Right kidney (tissue), 1 donor: ENCODE results near the gene LAMC1.

Experiments used
- DNase-seq: peaks from one replicate; pipeline ENCODE4 v3.0.0-alpha.2; 2016

The LAMC1 gene

GRCh38 chr1:183193963-183194525, 170.8 kb downstream of the LAMC1 start:
- DNase-seq: no peak

GRCh38 chr1:183194527-183195141, 171.4 kb downstream of the LAMC1 start:
- DNase-seq: no peak

- DNase-seq: no peak
Measured at GRCh38 chr1:183195142-183195574, 171.9 kb downstream of the LAMC1 start.
